ENCODE results near the gene EXOC2. TPM values are rescaled to one million over a fixed set of nuclear protein-coding genes. Genes with fewer than 3 reads are reported as not detected.

EXOC2 gene
- polyA plus RNA-seq, 1 donor (not counting 4 experiments of a cell fraction or from before 2014, with no cell fraction given), result 28.4 TPM

GRCh38 chr6:508006-508405 lies 184.9 kb downstream of the EXOC2 start:
- no peak for FAIRE-seq
- dilution Hi-C loops (cut with MboI; ENCODE audit: extremely low pct_ligation_motif_present, low sequenced_read_pairs), result no loop called here

GRCh38 chr6:506920-507622 lies 185.9 kb downstream of the EXOC2 start:
- H3K27me3 ChIP-seq (ENCODE audit: control insufficient read depth, extremely low read depth, insufficient read depth, low read length), result no peaks in the 10 kb centered on the region
- H3K9ac ChIP-seq (ENCODE audit: control insufficient read depth, extremely low read depth, insufficient read depth, low read length), result no peak overlapping the region
- no peaks in the 10 kb centered on the region for H3K9me3 ChIP-seq (ENCODE audit: control insufficient read depth, low read depth, low read length)
- FAIRE-seq (no peak), DNase-seq (ENCODE audit: low read depth, low spot score) (no peak)
- no peaks in the 10 kb centered on the region for H3K9me1 ChIP-seq (ENCODE audit: control insufficient read depth, extremely low read depth, insufficient read depth, low read length)
- H4K20me1 ChIP-seq (ENCODE audit: control insufficient read depth, extremely low read depth, insufficient read depth, low read length), result no peaks in the 10 kb centered on the region
- H3K4me1 ChIP-seq (ENCODE audit: control insufficient read depth, extremely low read depth, insufficient read depth, low read length), result no peaks in the 10 kb centered on the region
- no peak overlapping the region for H3K4me3 ChIP-seq (ENCODE audit: control insufficient read depth in 2 of 3, extremely low read depth in 1 of 3, insufficient read depth in 2 of 3, low read depth in 1 of 3, low read length in 3 of 3)
- no peak overlapping the region for H2AFZ ChIP-seq (ENCODE audit: control insufficient read depth, low read length)
- dilution Hi-C loops (cut with MboI; ENCODE audit: extremely low pct_ligation_motif_present, low sequenced_read_pairs), result no loop called here
- H3K4me2 ChIP-seq (ENCODE audit: control insufficient read depth, extremely low read depth, insufficient read depth, low read depth, low read length), result no peak overlapping the region
- H3K79me2 ChIP-seq (ENCODE audit: control insufficient read depth, insufficient read depth, low read length), result no peaks in the 10 kb centered on the region
- H3K36me3 ChIP-seq (ENCODE audit: control insufficient read depth in 2 of 2, extremely low read depth in 1 of 2, insufficient read depth in 2 of 2, low read length in 2 of 2), result peaks cover 1 to 4% of the 10 kb centered on the region in 2 experiments
- TF ChIP-seq CTCF (optimal IDR thresholded peaks at IDR 0.05 in 1 of 3, IDR thresholded peaks at IDR 0.05 in 1 of 3, conservative IDR thresholded peaks at IDR 0.05 in 1 of 3; ENCODE audit: extremely low read depth in 1 of 3, insufficient read depth in 2 of 3, low read length in 3 of 3) (no peak), EZH2 (IDR thresholded peaks at IDR 0.05; ENCODE audit: low read length) (no peak)
- H3K27ac ChIP-seq (ENCODE audit: control insufficient read depth, insufficient read depth, low read length), result no peak overlapping the region

More at GRCh38 chr6:508006-508405, 184.9 kb downstream of the EXOC2 start:
- peaks cover 3 to 4% of the 10 kb centered on the region in 2 experiments for H3K36me3 ChIP-seq (ENCODE audit: control insufficient read depth in 2 of 2, extremely low read depth in 1 of 2, insufficient read depth in 2 of 2, low read length in 2 of 2)
- H3K9ac ChIP-seq (ENCODE audit: control insufficient read depth, extremely low read depth, insufficient read depth, low read length), result no peak overlapping the region
- H3K4me1 ChIP-seq (ENCODE audit: control insufficient read depth, extremely low read depth, insufficient read depth, low read length), result no peaks in the 10 kb centered on the region
- H3K9me3 ChIP-seq (ENCODE audit: control insufficient read depth, low read depth, low read length), result no peaks in the 10 kb centered on the region
- no peaks in the 10 kb centered on the region for H4K20me1 ChIP-seq (ENCODE audit: control insufficient read depth, extremely low read depth, insufficient read depth, low read length)
- TF ChIP-seq EZH2 (IDR thresholded peaks at IDR 0.05; ENCODE audit: low read length), result no peak
- H2AFZ ChIP-seq (ENCODE audit: control insufficient read depth, low read length), result no peak overlapping the region
- no peaks in the 10 kb centered on the region for H3K79me2 ChIP-seq (ENCODE audit: control insufficient read depth, insufficient read depth, low read length)
- no peak overlapping the region for H3K4me3 ChIP-seq (ENCODE audit: control insufficient read depth in 2 of 3, extremely low read depth in 1 of 3, insufficient read depth in 2 of 3, low read depth in 1 of 3, low read length in 3 of 3)
- H3K27ac ChIP-seq (ENCODE audit: control insufficient read depth, insufficient read depth, low read length), result no peak overlapping the region
- H3K9me1 ChIP-seq (ENCODE audit: control insufficient read depth, extremely low read depth, insufficient read depth, low read length), result no peaks in the 10 kb centered on the region
- DNase-seq (ENCODE audit: low read depth, low spot score), result no peak
- H3K27me3 ChIP-seq (ENCODE audit: control insufficient read depth, extremely low read depth, insufficient read depth, low read length), result no peaks in the 10 kb centered on the region
- no peak overlapping the region for H3K4me2 ChIP-seq (ENCODE audit: control insufficient read depth, extremely low read depth, insufficient read depth, low read depth, low read length)

All from keratinocyte (primary cell).